Stimulated activated CD8-positive, alpha-beta memory T cell treated with anti-CD3 and anti-CD28 coated beads, Interleukin-7, amount 100 ng/mL, for 24 hours (primary cell): ENCODE results near the gene MAP3K5.
"Not testable (repeated sequence)": the region's sequence is repeated elsewhere in the genome, so short reads cannot be mapped to it uniquely, and the experiment has no call there.

Source experiments
- DNase-seq: peaks from one replicate; pipeline ENCODE4 v3.0.0-alpha.2; 2020; ENCODE audit warnings: low read depth

Gene MAP3K5

GRCh38 chr6:136607932-136608772, 184.1 kb downstream of the MAP3K5 start:
- DNase-seq = peak; percentile 54

- no peak for DNase-seq
These were observed 184.9 kb downstream of the MAP3K5 start for GRCh38 chr6:136607204-136607931.

GRCh38 chr6:136604928-136605510, 187.3 kb downstream of the MAP3K5 start:
- DNase-seq = no peak

- no peak for DNase-seq
These were observed 187.9 kb downstream of the MAP3K5 start for GRCh38 chr6:136604328-136604825.

- DNase-seq = no peak
These were observed 191.5 kb downstream of the MAP3K5 start for GRCh38 chr6:136600818-136601217.

GRCh38 chr6:136599329-136600011, 192.8 kb downstream of the MAP3K5 start:
- DNase-seq = no peak

GRCh38 chr6:136598048-136598447, 194.2 kb downstream of the MAP3K5 start:
- DNase-seq = no peak

GRCh38 chr6:136594671-136595070, 197.6 kb downstream of the MAP3K5 start:
- DNase-seq = no peak

GRCh38 chr6:136593748-136594490, 198.4 kb downstream of the MAP3K5 start:
- no peak for DNase-seq

- no peak for DNase-seq
These were observed 199.2 kb downstream of the MAP3K5 start for GRCh38 chr6:136592930-136593673.

- no peak for DNase-seq
These were observed 200.7 kb downstream of the MAP3K5 start for GRCh38 chr6:136591617-136592016.

GRCh38 chr6:136590846-136591245, 201.4 kb downstream of the MAP3K5 start:
- not testable (repeated sequence) for DNase-seq

- DNase-seq = no peak
These were observed 204.8 kb downstream of the MAP3K5 start for GRCh38 chr6:136587527-136587926.

GRCh38 chr6:136586295-136586694, 206.0 kb downstream of the MAP3K5 start:
- no peak for DNase-seq

GRCh38 chr6:136585523-136585922, 206.8 kb downstream of the MAP3K5 start:
- not testable (repeated sequence) for DNase-seq

- not testable (repeated sequence) for DNase-seq
These were observed 208.0 kb downstream of the MAP3K5 start for GRCh38 chr6:136584290-136584689.

- no peak for DNase-seq
These were observed 209.4 kb downstream of the MAP3K5 start for GRCh38 chr6:136582711-136583471.

GRCh38 chr6:136579800-136580199, 212.5 kb downstream of the MAP3K5 start:
- no peak for DNase-seq

- no peak for DNase-seq
These were observed 215.5 kb downstream of the MAP3K5 start for GRCh38 chr6:136576821-136577220.

- DNase-seq = no peak
These were observed 220.8 kb downstream of the MAP3K5 start for GRCh38 chr6:136571496-136571895.
